COR-L47 (cell line): Measurements from ENCODE around the gene AFF1.
A peak's percentile ranks its signal among the peaks of the same experiment; 100 is the strongest.
"Not testable (repeated sequence)": the region's sequence is repeated elsewhere in the genome, so short reads cannot be mapped to it uniquely, and the experiment has no call there.

Experiments
- DNase-seq: peaks from one replicate; lab custom pipeline; 2025; lab: John Stamatoyannopoulos, UW

AFF1 gene

GRCh38 chr4:87012265-87012953, 77.6 kb downstream of the AFF1 start:
- no peak for DNase-seq

GRCh38 chr4:87012954-87013308, 78.1 kb downstream of the AFF1 start:
- not testable (repeated sequence) for DNase-seq

GRCh38 chr4:87014284-87014782, 79.5 kb downstream of the AFF1 start:
- no peak for DNase-seq

- DNase-seq, result no peak
Measured at GRCh38 chr4:87015416-87015815, 80.6 kb downstream of the AFF1 start.

GRCh38 chr4:87017580-87018342, 83.0 kb downstream of the AFF1 start:
- DNase-seq, result no peak

GRCh38 chr4:87018753-87019152, 83.9 kb downstream of the AFF1 start:
- DNase-seq, result no peak

GRCh38 chr4:87019246-87019791, 84.5 kb downstream of the AFF1 start:
- DNase-seq, result no peak

- no peak for DNase-seq
Measured at GRCh38 chr4:87019898-87020297, 85.1 kb downstream of the AFF1 start.

- DNase-seq, result no peak
Measured at GRCh38 chr4:87024201-87024600, 89.4 kb downstream of the AFF1 start.

GRCh38 chr4:87025023-87025613, 90.3 kb downstream of the AFF1 start:
- no peak for DNase-seq

- DNase-seq, result no peak
Measured at GRCh38 chr4:87025614-87026041, 90.8 kb downstream of the AFF1 start.

GRCh38 chr4:87026800-87027495, 92.1 kb downstream of the AFF1 start:
- DNase-seq, result no peak

GRCh38 chr4:87029356-87029755, 94.5 kb downstream of the AFF1 start:
- no peak for DNase-seq

- DNase-seq, result no peak
Measured at GRCh38 chr4:87030124-87030523, 95.3 kb downstream of the AFF1 start.

- no peak for DNase-seq
Measured at GRCh38 chr4:87030755-87031441, 96.1 kb downstream of the AFF1 start.

- no peak for DNase-seq
Measured at GRCh38 chr4:87031920-87032319, 97.1 kb downstream of the AFF1 start.

- no peak for DNase-seq
Measured at GRCh38 chr4:87032884-87033533, 98.2 kb downstream of the AFF1 start.

- DNase-seq, result no peak
Measured at GRCh38 chr4:87033902-87034301, 99.1 kb downstream of the AFF1 start.

- DNase-seq, result no peak
Measured at GRCh38 chr4:87034527-87034926, 99.7 kb downstream of the AFF1 start.

GRCh38 chr4:87035881-87036509, 101.2 kb downstream of the AFF1 start:
- DNase-seq, result peak; percentile 48

GRCh38 chr4:87036713-87037112, 101.9 kb downstream of the AFF1 start:
- no peak for DNase-seq
